WTC11 (cell line): ENCODE results near the gene SH3YL1.

Experiments
- NFE2L1 ChIP-seq: sonication (generic); formaldehyde crosslinking; IDR thresholded peaks from 2 replicates; pipeline ENCODE4 v1.8.1; 2023; ENCODE audit warnings: missing genetic modification reagents
- NR1H2 ChIP-seq: sonication (generic); formaldehyde crosslinking; IDR thresholded peaks from 2 replicates; pipeline ENCODE4 v1.9.0; 2021; ENCODE audit warnings: mild to moderate bottlenecking, moderate library complexity, missing genetic modification reagents
- NR3C1 ChIP-seq: sonication (generic); formaldehyde crosslinking; conservative IDR thresholded peaks from 2 replicates; pipeline ENCODE4 v1.8.1; 2023; ENCODE audit warnings: low read depth, mild to moderate bottlenecking, missing genetic modification reagents
- TF ChIP-seq, protein P1 (sequence below): fragments of 200-600 bp; IDR thresholded peaks from 2 replicates; pipeline ENCODE4 v1.8.0; 2022; ENCODE audit warnings: antibody characterized with exemption
- TF ChIP-seq, protein P2 (sequence below): sonication (generic); formaldehyde crosslinking; IDR thresholded peaks from 2 replicates; pipeline ENCODE4 v1.8.0; 2022; ENCODE audit warnings: mild to moderate bottlenecking, missing genetic modification reagents
- TF ChIP-seq, protein P3 (sequence below): sonication (generic); formaldehyde crosslinking; conservative IDR thresholded peaks from 2 replicates; pipeline ENCODE4 v1.8.1; 2022; ENCODE audit warnings: mild to moderate bottlenecking, missing genetic modification reagents
- TF ChIP-seq, protein P4 (sequence below): sonication (generic); formaldehyde crosslinking; IDR thresholded peaks from 2 replicates; pipeline ENCODE4 v1.8.1; 2022; ENCODE audit warnings: low read depth, missing genetic modification reagents, borderline replicate concordance
- TF ChIP-seq, protein P5 (sequence below): fragments of 250-450 bp; sonication (Bioruptor Pico); IDR thresholded peaks from 2 replicates; pipeline ENCODE4 v1.8.0; 2021; ENCODE audit warnings: mild to moderate bottlenecking

DNA sequence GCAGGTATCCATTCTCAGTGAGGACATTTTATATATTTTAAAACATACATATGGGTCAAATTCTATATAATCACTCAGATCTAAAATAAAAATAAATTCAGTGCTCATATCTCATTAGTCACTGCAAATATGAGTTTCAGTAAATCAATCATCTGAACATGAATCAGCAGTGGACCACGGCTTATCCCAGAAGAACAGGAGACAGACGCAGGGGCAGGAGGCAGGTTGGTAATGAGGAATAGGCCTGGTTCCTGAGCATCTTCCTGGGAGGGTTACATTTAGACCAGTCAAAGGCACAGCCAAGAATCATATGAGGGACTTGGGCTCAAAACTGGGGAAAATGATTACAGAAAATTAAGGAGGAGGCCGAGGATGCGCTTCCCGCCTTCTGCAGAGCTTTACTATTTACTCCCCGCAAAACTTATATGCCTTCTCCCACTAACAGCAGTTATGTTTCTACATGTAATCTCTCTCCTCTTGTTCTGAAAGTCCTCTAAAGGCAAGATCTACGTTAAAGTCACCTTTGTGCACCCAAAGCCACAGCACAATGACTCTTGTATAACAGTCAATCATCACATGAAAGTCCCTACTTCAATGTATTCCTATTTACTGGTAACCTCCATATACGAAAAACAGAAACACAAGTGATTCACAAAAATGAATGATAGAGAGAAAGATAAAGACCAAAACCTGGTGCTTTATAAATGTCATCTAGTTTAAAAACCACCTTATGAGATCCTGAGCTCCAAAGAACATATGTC, 35.1 kb downstream of the SH3YL1 start:
- TF ChIP-seq, protein P1, sequence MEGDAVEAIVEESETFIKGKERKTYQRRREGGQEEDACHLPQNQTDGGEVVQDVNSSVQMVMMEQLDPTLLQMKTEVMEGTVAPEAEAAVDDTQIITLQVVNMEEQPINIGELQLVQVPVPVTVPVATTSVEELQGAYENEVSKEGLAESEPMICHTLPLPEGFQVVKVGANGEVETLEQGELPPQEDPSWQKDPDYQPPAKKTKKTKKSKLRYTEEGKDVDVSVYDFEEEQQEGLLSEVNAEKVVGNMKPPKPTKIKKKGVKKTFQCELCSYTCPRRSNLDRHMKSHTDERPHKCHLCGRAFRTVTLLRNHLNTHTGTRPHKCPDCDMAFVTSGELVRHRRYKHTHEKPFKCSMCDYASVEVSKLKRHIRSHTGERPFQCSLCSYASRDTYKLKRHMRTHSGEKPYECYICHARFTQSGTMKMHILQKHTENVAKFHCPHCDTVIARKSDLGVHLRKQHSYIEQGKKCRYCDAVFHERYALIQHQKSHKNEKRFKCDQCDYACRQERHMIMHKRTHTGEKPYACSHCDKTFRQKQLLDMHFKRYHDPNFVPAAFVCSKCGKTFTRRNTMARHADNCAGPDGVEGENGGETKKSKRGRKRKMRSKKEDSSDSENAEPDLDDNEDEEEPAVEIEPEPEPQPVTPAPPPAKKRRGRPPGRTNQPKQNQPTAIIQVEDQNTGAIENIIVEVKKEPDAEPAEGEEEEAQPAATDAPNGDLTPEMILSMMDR: no peak
- TF ChIP-seq NR1H2 (CRISPR knock-in tag) (no peak), NR3C1 (CRISPR knock-in tag) (no peak), NFE2L1 (CRISPR knock-in tag) (no peak)
- TF ChIP-seq, protein P2, sequence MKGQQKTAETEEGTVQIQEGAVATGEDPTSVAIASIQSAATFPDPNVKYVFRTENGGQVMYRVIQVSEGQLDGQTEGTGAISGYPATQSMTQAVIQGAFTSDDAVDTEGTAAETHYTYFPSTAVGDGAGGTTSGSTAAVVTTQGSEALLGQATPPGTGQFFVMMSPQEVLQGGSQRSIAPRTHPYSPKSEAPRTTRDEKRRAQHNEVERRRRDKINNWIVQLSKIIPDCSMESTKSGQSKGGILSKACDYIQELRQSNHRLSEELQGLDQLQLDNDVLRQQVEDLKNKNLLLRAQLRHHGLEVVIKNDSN (CRISPR knock-in tag): no peak
- TF ChIP-seq, protein P3, sequence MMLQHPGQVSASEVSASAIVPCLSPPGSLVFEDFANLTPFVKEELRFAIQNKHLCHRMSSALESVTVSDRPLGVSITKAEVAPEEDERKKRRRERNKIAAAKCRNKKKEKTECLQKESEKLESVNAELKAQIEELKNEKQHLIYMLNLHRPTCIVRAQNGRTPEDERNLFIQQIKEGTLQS: no peak
- TF ChIP-seq, protein P4, sequence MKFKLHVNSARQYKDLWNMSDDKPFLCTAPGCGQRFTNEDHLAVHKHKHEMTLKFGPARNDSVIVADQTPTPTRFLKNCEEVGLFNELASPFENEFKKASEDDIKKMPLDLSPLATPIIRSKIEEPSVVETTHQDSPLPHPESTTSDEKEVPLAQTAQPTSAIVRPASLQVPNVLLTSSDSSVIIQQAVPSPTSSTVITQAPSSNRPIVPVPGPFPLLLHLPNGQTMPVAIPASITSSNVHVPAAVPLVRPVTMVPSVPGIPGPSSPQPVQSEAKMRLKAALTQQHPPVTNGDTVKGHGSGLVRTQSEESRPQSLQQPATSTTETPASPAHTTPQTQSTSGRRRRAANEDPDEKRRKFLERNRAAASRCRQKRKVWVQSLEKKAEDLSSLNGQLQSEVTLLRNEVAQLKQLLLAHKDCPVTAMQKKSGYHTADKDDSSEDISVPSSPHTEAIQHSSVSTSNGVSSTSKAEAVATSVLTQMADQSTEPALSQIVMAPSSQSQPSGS (CRISPR knock-in tag): no peak
- TF ChIP-seq, protein P5, sequence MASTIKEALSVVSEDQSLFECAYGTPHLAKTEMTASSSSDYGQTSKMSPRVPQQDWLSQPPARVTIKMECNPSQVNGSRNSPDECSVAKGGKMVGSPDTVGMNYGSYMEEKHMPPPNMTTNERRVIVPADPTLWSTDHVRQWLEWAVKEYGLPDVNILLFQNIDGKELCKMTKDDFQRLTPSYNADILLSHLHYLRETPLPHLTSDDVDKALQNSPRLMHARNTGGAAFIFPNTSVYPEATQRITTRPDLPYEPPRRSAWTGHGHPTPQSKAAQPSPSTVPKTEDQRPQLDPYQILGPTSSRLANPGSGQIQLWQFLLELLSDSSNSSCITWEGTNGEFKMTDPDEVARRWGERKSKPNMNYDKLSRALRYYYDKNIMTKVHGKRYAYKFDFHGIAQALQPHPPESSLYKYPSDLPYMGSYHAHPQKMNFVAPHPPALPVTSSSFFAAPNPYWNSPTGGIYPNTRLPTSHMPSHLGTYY (CRISPR knock-in tag): no peak
